Hepatocyte (in vitro differentiated cells): Measurements from ENCODE around the gene RAB11FIP3.

Source experiments
- CTCF ChIP-seq: fragments of 200-600 bp; sonication (generic); IDR thresholded peaks from 2 replicates; pipeline ENCODE4 v1.5.1; 2016; ENCODE audit warnings: antibody characterized with exemption, mild to moderate bottlenecking; ENCODE audit not compliant: poor library complexity
- EZH2phosphoT487 ChIP-seq: fragments of 200-600 bp; sonication (generic); IDR thresholded peaks from one replicate; pipeline ENCODE4 v1.6.1; 2018; ENCODE audit warnings: antibody characterized with exemption, mild to moderate bottlenecking, low read depth, moderate library complexity; ENCODE audit not compliant: unreplicated experiment, severe bottlenecking

- TF ChIP-seq CTCF (no peak), EZH2phosphoT487 (no peak)
These were observed 36.1 kb upstream of the RAB11FIP3 start for GRCh38 chr16:389352-389751.
